ENCODE results near the gene MAML3.

The MAML3 gene

GRCh38 chr4:139860435-139861024 lies 293.5 kb downstream of the MAML3 start:
- no peak for DNase-seq

- no peak for DNase-seq
Observed at GRCh38 chr4:139859876-139860275, 294.1 kb downstream of the MAML3 start.

GRCh38 chr4:139858436-139859205 lies 295.4 kb downstream of the MAML3 start:
- no peak for DNase-seq

GRCh38 chr4:139857977-139858376 lies 296.0 kb downstream of the MAML3 start:
- no peak for DNase-seq

GRCh38 chr4:139857021-139857420 lies 297.0 kb downstream of the MAML3 start:
- DNase-seq, result no peak

- DNase-seq, result no peak
Observed at GRCh38 chr4:139854668-139855403, 299.1 kb downstream of the MAML3 start.

GRCh38 chr4:139853309-139853708 lies 300.7 kb downstream of the MAML3 start:
- DNase-seq, result no peak

GRCh38 chr4:139852612-139853269 lies 301.2 kb downstream of the MAML3 start:
- no peak for DNase-seq

- DNase-seq, result no peak
Observed at GRCh38 chr4:139851639-139852038, 302.3 kb downstream of the MAML3 start.

GRCh38 chr4:139851133-139851532 lies 302.9 kb downstream of the MAML3 start:
- no peak for DNase-seq

GRCh38 chr4:139849219-139849618 lies 304.8 kb downstream of the MAML3 start:
- peak in 1 of 14 donors; percentile 33 for DNase-seq

- DNase-seq, result no peak
Observed at GRCh38 chr4:139848028-139848427, 306.0 kb downstream of the MAML3 start.

- no peak for DNase-seq
Observed at GRCh38 chr4:139847602-139848001, 306.4 kb downstream of the MAML3 start.

- no peak for DNase-seq
Observed at GRCh38 chr4:139846766-139847165, 307.2 kb downstream of the MAML3 start.

GRCh38 chr4:139845453-139846093 lies 308.4 kb downstream of the MAML3 start:
- DNase-seq, result no peak

- no peak for DNase-seq
Observed at GRCh38 chr4:139844459-139845036, 309.4 kb downstream of the MAML3 start.

- DNase-seq, result no peak
Observed at GRCh38 chr4:139844057-139844456, 309.9 kb downstream of the MAML3 start.

GRCh38 chr4:139843641-139844040 lies 310.3 kb downstream of the MAML3 start:
- DNase-seq, result no peak

GRCh38 chr4:139841464-139842195 lies 312.4 kb downstream of the MAML3 start:
- no peak for DNase-seq

GRCh38 chr4:139840773-139841172 lies 313.2 kb downstream of the MAML3 start:
- DNase-seq, result no peak

GRCh38 chr4:139839403-139840031 lies 314.5 kb downstream of the MAML3 start:
- DNase-seq, result no peak

Data from C1 segment of cervical spinal cord (tissue), 14 donors.